IPS-20b (cell line): ENCODE results near the gene PCSK7.
A peak's percentile ranks its signal among the peaks of the same experiment; 100 is the strongest.

Source experiments
- H3K27ac ChIP-seq: one replicate; pipeline ENCODE4 v1.5.1; 2013; ENCODE audit warnings: low read length
- H3K27me3 ChIP-seq: 2 replicates; pipeline ENCODE4 v1.6.1; 2013; ENCODE audit warnings: mild to moderate bottlenecking, low read length, inconsistent platforms; ENCODE audit not compliant: insufficient read depth
- H3K36me3 ChIP-seq: 2 replicates; pipeline ENCODE4 v1.6.1; 2013; ENCODE audit warnings: low read depth, mild to moderate bottlenecking, inconsistent platforms, low read length, moderate library complexity; ENCODE audit not compliant: insufficient read depth
- H3K4me1 ChIP-seq: 2 replicates; pipeline ENCODE4 v1.6.1; 2013; ENCODE audit warnings: mild to moderate bottlenecking, control low read depth, inconsistent platforms, low read length, moderate library complexity; ENCODE audit not compliant: insufficient read depth
- H3K4me3 ChIP-seq: 2 replicates; pipeline ENCODE4 v1.5.1; 2013; ENCODE audit warnings: mild to moderate bottlenecking, low read length, inconsistent platforms
- H3K9ac ChIP-seq: 2 replicates; pipeline ENCODE4 v1.6.1; 2013; ENCODE audit warnings: low read depth, mild to moderate bottlenecking, inconsistent platforms, low read length, moderate library complexity
- H3K9me3 ChIP-seq: 2 replicates; pipeline ENCODE4 v1.6.1; 2013; ENCODE audit warnings: mild to moderate bottlenecking, low read depth, low read length, inconsistent platforms; ENCODE audit not compliant: insufficient read depth

The PCSK7 gene

GRCh38 chr11:117199053-117199915, 32.6 kb downstream of the PCSK7 start, which contains the start of gene TAGLN:
TSS of gene TAGLN (plus strand) at chr11:117199370. CDS start at chr11:117203014, 3,644 bp downstream.
- no peaks in the 10 kb centered on the region for H3K27me3 ChIP-seq
- peaks cover 27% of the 10 kb centered on the region for H3K36me3 ChIP-seq
- no peaks in the 10 kb centered on the region for H3K9me3 ChIP-seq
- peak within 1 kb of the TSS; percentile 87 for H3K4me3 ChIP-seq
- H3K4me1 ChIP-seq = peaks cover 25% of the 10 kb centered on the region
- H3K9ac ChIP-seq = peak within 1 kb of the TSS; percentile 95
- H3K27ac ChIP-seq = peak within 1 kb of the TSS; percentile 68

- Histone ChIP-seq H3K4me3 (peak overlapping the region; percentile 87), H3K27me3 (no peaks in the 10 kb centered on the region), H3K4me1 (peaks cover 25% of the 10 kb centered on the region), H3K27ac (peak overlapping the region; percentile 68), H3K9ac (peak overlapping the region; percentile 95), H3K36me3 (peaks cover 20% of the 10 kb centered on the region), H3K9me3 (no peaks in the 10 kb centered on the region)
These were observed 33.3 kb downstream of the PCSK7 start for GRCh38 chr11:117198613-117199012.

GRCh38 chr11:117197516-117198456, 34.1 kb downstream of the PCSK7 start:
- peak overlapping the region; percentile 95; the same call in 1 of the 2 replicates for H3K9ac ChIP-seq

GRCh38 chr11:117197006-117197405, 34.9 kb downstream of the PCSK7 start:
- Histone ChIP-seq H3K4me1 (peaks cover 25% of the 10 kb centered on the region), H3K27me3 (no peaks in the 10 kb centered on the region), H3K27ac (peak overlapping the region; percentile 68), H3K4me3 (no peak overlapping the region), H3K9ac (no peak overlapping the region), H3K9me3 (no peaks in the 10 kb centered on the region), H3K36me3 (peaks cover 17% of the 10 kb centered on the region)

More at GRCh38 chr11:117197516-117198456, 34.1 kb downstream of the PCSK7 start:
- H3K9me3 ChIP-seq = no peaks in the 10 kb centered on the region
- no peaks in the 10 kb centered on the region for H3K27me3 ChIP-seq
- peaks cover 15% of the 10 kb centered on the region for H3K36me3 ChIP-seq
- peak overlapping the region; percentile 68 for H3K27ac ChIP-seq
- peak overlapping the region; percentile 87 for H3K4me3 ChIP-seq
- peaks cover 25% of the 10 kb centered on the region for H3K4me1 ChIP-seq

- Histone ChIP-seq H3K9ac (no peak overlapping the region), H3K27ac (no peak overlapping the region)
These were observed 36.1 kb downstream of the PCSK7 start for GRCh38 chr11:117195761-117196160.

GRCh38 chr11:117195258-117195657, 36.6 kb downstream of the PCSK7 start:
- Histone ChIP-seq H3K4me3 (no peak overlapping the region), H3K27ac (no peak overlapping the region), H3K36me3 (peaks cover 26% of the 10 kb centered on the region), H3K27me3 (no peaks in the 10 kb centered on the region), H3K4me1 (peaks cover 18% of the 10 kb centered on the region), H3K9ac (no peak overlapping the region), H3K9me3 (no peaks in the 10 kb centered on the region)

More at GRCh38 chr11:117195761-117196160, 36.1 kb downstream of the PCSK7 start:
- no peaks in the 10 kb centered on the region for H3K9me3 ChIP-seq
- peaks cover 18% of the 10 kb centered on the region for H3K4me1 ChIP-seq
- no peaks in the 10 kb centered on the region for H3K27me3 ChIP-seq
- H3K4me3 ChIP-seq = no peak overlapping the region
- peaks cover 23% of the 10 kb centered on the region for H3K36me3 ChIP-seq

GRCh38 chr11:117194267-117194666, 37.6 kb downstream of the PCSK7 start:
- no peak overlapping the region for H3K27ac ChIP-seq
- H3K9ac ChIP-seq = no peak overlapping the region
- H3K27me3 ChIP-seq = no peaks in the 10 kb centered on the region
- H3K9me3 ChIP-seq = no peaks in the 10 kb centered on the region
- H3K4me1 ChIP-seq = peaks cover 11% of the 10 kb centered on the region
- H3K36me3 ChIP-seq = peaks cover 35% of the 10 kb centered on the region
- H3K4me3 ChIP-seq = no peak overlapping the region

GRCh38 chr11:117193130-117194020, 38.5 kb downstream of the PCSK7 start:
- H3K27me3 ChIP-seq = no peaks in the 10 kb centered on the region
- H3K4me3 ChIP-seq = no peak overlapping the region
- peaks cover 44% of the 10 kb centered on the region for H3K36me3 ChIP-seq
- H3K4me1 ChIP-seq = peaks cover 6% of the 10 kb centered on the region
- H3K27ac ChIP-seq = no peak overlapping the region
- H3K9ac ChIP-seq = no peak overlapping the region
- no peaks in the 10 kb centered on the region for H3K9me3 ChIP-seq

- no peaks in the 10 kb centered on the region for H3K4me1 ChIP-seq
- peaks cover 45% of the 10 kb centered on the region for H3K36me3 ChIP-seq
- no peaks in the 10 kb centered on the region for H3K27me3 ChIP-seq
- H3K9ac ChIP-seq = no peak overlapping the region
- no peak overlapping the region for H3K27ac ChIP-seq
- no peak overlapping the region for H3K4me3 ChIP-seq
- no peaks in the 10 kb centered on the region for H3K9me3 ChIP-seq
These were observed 39.4 kb downstream of the PCSK7 start for GRCh38 chr11:117192401-117192875.

GRCh38 chr11:117191680-117192400, 40.0 kb downstream of the PCSK7 start:
- Histone ChIP-seq H3K4me3 (no peak overlapping the region), H3K27ac (no peak overlapping the region), H3K9me3 (no peaks in the 10 kb centered on the region), H3K36me3 (peaks cover 45% of the 10 kb centered on the region), H3K9ac (no peak overlapping the region), H3K27me3 (no peaks in the 10 kb centered on the region), H3K4me1 (no peaks in the 10 kb centered on the region)
